GM18861 (cell line): ENCODE data around the gene CEMIP2.
"Not testable (repeated sequence)": the region's sequence is repeated elsewhere in the genome, so short reads cannot be mapped to it uniquely, and the experiment has no call there.

Experiments used
- ATAC-seq: cut with Tn5 transposase; IDR thresholded peaks from one replicate; pipeline ENCODE4 v1.9.1; 2021; ENCODE audit not compliant: unreplicated experiment

The CEMIP2 gene

DNA sequence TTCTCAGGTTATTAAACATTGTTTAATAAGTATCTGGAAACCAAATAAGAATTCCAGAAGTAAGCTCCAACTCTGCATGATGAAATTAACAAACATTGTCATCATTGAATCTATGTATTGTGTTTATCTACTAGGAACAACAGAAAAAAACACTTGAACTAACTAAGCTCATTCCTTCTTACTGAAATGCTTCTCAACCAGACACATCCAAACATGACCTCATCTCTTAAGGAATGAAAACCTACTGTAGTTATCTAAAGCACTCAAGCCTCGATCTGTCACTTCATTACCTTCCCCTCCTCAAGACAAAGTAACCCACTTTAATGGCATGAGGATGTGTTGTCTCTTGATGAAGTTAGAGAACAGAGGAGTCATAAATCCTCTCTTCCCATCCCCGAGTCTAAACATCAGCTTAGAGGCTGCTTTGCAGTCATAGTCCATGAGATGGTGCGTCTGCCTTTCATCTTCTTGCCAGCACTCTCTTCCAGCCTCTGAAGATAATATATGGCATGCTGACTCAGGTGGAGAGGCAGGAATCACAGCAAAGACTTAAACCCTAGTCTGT lies 86.5 kb downstream of the CEMIP2 start:
- no peak for ATAC-seq

DNA sequence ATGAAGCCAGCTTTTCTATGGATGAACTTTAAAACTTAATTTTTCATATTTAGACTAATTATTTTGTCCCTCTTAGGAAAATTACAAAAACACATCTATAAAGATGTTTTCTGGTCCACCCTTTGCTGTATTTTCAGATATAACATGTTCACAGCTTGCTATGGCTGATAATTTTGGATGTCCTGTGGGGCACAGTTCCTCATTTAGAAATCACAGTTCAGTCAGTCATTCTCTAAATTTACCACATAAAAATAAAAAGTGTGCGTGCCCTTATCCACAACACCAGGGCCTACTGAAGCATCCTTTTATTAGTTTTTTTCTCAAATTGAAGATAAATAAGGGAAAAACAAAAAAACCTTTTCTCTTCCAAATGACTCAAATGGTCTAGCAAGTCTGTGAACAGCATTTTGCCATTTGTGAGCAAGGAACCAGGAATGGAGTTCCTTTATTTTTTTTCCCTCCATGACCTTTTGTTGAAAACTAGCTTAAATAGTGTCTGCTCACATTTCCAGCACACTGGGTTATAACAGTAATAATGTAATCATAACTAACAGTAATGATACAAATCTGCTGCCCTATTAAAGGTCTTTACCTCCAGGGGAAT lies 87.1 kb downstream of the CEMIP2 start:
- ATAC-seq: peak; percentile 48

DNA sequence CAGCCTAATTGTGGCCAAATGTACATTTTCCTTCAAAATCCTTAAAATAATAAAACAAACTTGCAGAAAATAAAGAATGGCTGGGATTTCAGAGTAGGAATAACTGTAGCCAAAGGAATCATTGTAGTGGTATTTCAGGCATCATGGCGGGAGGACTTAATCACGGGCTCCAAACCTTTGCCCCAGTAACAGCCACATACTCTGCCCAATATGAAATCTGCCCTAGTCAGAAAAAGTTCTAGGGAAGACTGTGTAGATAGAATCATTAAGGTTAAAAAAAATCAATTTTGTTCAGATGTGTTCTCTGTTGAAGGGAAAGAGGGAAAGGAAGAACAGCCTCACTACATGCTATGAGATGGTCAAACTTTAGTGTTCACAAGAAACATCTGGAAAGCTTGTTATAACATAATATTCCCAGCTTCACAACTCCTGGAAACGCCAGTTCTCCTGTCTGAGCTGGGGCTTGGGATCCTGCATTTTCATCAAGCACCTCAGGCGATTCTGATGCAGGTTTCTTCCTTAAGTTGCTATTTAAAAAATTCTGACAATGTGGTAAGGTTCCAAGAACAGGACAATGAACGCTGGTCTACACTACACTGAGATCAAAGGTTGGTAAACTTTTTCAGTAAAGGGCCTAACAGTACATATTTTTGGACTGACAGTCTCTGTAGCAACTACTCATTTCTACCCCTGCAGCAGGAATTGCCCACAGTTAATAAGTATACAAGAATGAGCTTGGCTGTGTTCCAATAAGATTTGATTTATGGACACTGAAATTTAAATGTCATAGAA lies 87.9 kb downstream of the CEMIP2 start:
- ATAC-seq: peak; percentile 68

DNA sequence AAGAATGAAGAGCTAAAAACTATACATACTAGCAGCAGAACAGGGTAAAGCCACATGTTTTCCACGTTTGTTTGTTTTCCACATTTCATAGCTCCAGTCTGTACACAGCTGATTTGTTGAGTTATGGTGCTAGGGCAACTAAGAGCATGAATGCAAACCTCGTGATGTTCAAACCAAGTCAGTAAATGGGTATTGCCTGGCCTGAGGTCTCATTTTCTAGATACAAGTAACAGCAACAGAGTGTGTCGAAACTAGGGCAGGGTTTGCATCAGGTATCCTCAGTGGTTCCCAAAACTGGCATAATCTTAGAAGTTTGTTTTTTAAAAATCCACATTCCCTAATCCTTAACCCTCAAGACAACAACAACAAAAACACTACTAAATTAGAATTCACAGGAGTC lies 89.3 kb downstream of the CEMIP2 start:
- ATAC-seq: no peak

DNA sequence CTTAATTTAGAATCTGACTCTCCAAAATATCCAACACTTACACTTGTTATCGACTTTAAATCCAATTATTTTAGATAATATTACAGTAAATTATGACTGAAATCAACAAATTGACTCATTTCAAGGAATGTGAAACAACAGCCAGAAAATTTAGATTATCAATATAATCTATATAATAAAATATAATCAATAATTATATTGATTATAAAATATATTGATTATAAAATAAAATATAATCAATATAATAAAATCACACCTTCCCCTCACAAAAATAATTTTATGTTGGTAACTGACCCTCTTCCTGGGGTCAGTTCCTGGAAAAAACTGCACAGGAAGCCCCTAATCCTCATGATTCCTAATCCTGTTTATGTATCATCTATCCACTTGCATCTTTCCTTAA lies 91.1 kb downstream of the CEMIP2 start:
- no peak for ATAC-seq

DNA sequence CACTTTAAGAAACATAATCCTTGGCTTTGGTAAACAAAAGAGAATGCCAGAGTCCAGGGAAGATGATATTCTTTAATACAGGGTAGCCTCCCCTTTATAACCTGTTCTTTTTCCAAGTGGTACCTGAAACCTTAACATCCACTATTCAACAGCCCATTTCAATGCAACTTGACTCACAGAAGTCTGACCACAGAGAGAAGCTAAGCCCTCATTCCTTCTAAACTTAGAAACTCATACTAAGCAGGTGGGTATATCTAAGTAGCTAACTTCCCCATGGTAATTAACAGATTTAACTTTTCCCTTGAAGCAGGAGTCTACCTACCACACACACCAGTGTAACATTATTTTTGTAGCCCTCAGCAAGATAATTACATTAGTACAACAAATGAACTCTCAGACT lies 91.9 kb downstream of the CEMIP2 start:
- ATAC-seq: no peak

DNA sequence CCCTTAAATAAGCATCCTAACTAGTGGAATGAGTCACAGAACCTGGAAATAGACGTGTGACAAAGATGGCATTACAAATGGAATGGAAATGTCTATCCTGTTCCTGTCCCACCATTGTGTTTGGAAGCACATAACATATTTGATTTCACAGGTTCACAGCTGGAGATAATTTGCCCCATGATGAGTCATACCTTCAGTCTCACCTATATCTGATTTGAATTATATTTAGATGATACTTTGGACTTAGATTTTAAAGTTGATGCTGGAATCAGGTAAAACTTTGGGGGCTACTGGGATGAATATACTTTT lies 92.5 kb downstream of the CEMIP2 start:
- no peak for ATAC-seq

DNA sequence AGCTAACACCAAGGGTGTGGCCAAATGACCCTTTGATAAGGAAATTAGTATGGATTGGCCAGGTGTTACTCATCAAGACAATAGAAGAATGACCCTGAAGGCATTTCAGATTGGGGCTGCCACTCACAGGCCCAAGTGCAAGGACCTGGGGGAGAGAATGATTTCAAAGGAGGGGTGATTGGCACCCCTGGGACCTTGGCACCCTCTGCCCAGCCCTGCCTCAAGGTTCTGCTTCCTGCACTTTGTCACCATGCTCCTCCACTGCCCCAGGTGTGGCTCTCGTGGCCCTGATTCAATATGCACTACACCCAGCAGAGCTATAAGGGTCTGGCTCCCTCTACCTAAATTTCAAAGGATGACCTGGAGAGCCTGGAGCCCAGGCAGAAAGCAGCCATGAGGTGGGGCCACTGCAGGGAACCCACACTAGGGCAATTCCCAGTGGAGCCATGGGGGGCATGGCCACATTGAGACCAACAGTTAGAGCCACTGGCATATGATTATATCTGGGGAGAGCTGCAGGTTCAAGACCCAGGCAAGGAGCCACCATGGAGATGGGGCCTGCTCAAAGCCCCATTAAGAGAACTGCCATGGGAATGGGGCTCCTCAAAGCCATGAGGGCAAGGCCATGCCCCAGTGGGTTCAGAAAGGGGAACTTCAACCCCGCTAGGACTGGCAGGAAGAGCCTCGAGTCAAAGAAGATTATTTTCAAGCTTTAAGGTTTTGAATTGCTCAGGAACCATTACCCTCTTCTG lies 93.0 kb downstream of the CEMIP2 start:
- ATAC-seq: no peak

DNA sequence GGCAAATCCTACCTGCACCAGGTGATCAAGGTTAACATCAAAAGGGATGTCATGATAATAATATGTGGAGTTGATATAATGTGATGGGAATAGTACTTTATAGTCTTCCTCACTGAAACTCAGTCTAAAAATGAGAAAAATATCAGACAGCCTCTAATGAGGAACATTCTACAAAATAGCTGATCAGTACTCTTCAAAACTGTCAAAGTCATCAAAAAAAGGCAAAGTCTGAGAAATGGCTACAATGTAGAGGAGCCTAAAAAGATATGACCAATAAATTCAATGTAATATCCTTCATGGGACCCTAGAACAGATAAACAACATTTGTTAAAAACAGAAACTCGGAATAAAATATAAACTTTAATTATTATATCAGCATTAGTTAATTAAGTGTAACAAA lies 95.7 kb downstream of the CEMIP2 start:
- ATAC-seq: no peak

DNA sequence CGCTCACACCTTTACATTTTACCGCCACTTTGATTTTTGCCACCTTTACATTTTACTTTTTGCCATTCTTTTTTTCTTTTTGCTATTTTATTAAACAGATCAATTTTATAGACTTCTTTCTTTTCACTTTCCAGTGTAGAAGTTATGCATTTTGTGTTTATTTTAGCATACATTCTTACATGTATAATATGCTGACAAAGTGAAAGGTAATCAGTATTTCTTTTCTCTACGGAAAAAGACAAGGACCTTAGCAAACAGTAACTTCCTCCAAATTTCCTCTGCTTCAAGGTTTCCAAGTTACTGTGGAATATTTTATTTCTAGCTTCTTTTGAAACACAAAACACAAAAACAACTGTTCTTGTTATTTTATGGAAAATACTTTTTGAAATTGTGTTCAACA lies 97.0 kb downstream of the CEMIP2 start:
- no peak for ATAC-seq

DNA sequence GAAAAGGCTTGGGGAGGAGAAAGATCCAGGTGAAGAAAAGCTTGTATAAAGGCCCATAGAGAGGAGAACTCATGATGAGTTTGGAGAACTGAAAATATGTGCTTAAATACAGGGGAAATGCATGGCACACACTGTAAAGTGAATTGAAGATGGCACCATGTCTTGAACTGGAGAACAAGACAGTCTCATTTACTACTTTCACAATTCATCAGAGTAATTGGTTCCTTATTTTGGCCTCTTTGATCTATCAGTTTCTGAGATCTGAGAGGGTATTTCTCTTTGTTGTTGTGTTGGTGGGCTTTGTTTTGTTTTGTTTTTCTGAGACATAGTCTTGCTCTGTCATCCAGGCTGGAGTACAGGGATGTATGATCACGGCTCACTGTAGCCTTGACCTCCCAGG lies 98.2 kb downstream of the CEMIP2 start:
- peak; percentile 78 for ATAC-seq

DNA sequence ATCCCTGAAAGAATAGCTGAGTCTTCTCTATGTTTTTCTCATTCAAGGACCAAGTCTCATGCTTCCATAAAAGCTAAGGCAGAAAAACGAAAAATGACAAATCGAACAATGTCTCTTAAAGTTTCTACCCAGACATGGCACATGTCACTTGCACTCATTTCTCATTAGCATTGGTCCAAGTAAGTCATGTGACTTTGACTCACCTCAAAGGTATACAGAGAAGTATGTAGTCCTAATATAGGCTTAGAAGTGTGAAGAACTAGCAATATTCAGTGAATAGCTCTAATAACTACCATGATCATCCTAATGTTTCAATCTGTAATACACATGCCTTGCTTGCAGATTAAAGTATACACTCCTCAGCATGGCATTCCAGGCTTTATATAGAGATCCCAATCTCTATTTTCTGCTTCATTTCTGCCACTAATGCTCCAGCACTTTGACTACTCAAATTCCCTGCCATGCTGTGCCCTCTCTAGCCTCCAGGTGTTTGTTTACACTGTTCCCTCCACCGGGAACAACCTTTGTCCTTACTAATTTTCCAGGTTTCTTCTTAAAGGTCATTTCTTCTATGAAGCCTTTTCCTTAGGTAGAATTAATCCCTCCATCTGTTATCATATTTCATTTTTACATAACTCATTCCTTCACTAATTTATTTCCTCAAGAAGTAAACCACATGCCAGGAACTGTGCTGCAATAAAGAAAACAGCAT lies 98.9 kb downstream of the CEMIP2 start:
- no peak for ATAC-seq

DNA sequence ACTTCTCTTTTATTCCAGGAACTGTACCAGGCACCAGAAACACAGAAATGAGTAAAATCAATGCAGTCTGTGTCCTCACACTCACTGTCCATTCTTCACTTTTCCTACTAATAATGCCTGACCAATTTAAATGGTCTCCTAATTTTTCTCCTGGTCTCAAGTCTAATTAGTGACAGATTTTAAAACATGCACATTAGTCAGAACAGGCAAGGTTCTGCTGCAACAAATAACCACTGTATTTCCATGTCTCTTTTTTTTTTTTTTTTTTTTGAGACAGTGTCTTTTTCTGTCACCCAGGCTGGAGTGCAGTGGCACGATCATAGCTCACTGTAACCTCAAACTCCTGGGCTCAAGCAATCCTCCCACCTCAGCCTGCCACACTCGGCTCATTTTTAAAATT lies 99.6 kb downstream of the CEMIP2 start:
- ATAC-seq: no peak

DNA sequence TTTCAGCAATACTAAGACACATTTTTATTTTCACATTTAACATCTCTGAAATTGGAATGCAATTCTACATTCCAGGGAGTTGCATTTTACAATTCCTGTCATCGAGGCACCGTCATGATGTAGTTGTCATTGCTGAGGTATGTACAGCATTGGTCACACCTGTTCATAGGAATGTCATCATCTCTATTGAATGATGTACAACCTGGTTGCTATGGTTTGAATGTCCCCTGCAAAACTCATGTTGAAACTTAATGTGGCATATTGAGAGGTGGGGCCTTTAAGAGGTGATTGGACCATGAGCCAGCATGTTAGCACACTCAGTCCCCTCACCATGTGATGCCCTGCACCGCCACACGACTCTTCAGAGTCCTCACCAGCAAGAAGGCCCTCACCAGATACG lies 103.1 kb downstream of the CEMIP2 start:
- no peak for ATAC-seq

DNA sequence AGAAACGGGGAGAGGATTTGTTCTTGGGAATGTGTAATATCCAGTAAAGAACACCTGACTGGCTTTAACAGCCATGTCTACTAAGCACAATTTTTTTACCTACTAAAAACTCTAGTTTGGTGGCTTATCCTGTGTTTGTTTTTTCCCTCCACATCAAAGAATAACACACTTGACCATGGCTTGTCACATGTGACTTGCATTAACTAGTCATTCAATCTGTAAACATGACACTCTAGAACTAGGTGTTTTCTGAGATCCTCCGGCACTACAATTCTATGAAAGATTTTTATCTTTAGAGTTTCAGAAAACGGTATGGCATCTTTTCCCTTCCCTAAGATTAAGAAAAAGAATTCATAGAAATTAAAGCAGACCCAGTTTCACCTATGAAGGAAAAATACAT lies 103.7 kb downstream of the CEMIP2 start:
- no peak for ATAC-seq

DNA sequence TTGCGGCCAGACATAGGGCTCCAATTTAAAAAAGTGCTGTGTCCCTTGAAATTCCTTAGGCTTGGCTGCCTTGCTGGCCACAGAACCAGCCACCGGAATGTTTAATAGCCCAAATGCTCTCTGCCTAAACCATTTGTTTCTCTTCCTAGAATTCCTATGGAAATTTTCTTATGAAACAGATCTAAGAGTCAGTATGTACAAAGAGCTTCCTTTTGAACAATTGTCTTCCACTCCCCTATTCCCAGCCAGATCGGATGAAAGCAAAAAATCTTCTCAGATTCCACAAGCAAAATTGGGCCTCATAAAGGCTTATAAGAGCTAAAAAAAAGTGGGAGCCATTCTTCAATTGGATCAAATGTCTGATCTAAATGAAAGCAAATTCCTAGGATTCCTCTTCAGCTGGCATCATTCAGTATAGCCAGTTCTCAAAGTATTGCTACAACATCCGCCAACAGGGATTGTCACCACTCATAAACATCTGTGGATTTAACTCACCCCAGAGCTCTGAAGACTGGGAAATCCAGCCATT lies 104.3 kb downstream of the CEMIP2 start:
- no peak for ATAC-seq

DNA sequence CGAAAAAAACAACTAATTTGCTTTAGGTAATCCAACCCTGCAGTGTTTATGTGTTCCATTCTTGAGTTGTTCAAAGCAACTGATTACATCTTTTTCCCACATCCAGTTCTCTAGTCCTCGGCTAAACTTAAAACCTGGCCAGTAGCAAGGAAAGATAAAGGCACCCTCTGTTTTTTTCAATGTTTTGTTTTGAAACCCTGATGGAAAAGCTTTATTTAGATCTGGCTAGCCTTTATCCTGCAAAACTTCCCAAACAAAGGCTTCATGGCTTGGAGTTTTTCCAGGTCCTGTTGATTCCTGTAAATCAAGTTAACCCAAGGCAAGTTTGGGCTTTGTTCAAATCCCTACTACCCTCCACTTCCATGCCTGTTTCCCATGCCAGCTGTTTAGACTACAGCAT lies 105.1 kb downstream of the CEMIP2 start:
- no peak for ATAC-seq

DNA sequence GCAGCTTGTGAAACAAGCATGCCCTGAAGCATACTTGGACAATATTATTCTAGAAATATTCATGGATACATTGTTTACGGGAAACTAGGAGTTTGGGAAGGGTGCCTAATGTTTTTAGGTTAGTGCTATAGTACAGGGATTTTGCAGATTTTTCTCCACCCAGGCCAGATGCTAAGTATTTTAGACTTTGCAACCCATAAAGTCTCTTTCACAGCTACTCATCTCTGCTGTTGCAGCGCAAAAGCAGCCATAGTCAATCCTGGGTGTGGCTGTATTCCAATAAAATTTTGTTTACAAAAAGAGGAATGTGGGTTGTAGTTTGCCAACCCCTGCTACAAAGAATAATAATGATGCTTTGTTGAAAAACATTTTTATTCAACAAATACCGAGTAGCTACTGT lies 106.2 kb downstream of the CEMIP2 start:
- no peak for ATAC-seq

DNA sequence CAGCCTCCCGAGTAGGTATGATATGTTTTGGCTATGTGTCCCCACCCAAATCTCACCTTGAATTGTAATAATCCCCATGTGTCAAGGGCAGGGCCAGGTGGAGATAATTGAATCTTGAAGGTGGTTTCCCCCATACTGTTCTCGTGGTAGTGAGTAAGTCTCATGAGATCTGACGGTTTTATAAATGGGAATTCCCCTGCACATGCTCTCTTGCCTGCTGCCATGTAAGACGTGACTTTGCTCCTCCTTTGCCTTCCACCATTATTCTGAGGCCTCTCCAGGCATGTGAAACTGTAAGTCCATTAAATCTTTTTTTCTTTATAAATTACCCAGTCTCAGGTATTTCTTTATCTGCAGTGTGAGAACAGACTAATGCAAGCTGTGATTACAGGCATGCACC lies 111.0 kb downstream of the CEMIP2 start:
- ATAC-seq: not testable (repeated sequence)

DNA sequence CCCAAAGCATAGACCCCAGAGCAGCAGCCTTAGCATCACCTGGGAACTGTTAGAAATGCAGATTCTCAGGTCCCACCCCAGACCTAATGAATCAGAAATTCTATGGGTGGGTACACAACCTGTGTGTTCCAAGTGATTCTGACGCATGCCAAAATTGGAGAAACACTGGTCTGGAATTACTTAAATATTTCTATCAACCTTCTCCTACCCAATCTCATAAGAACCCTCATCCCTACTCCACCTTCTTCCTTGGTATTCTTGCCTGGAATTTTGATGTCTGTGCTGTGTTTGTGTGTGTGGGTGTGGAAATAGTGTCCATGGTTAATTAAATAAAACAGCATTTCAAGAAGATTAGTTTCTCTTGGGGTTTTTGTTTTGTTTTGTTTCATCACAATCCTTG lies 111.8 kb downstream of the CEMIP2 start:
- no peak for ATAC-seq

DNA sequence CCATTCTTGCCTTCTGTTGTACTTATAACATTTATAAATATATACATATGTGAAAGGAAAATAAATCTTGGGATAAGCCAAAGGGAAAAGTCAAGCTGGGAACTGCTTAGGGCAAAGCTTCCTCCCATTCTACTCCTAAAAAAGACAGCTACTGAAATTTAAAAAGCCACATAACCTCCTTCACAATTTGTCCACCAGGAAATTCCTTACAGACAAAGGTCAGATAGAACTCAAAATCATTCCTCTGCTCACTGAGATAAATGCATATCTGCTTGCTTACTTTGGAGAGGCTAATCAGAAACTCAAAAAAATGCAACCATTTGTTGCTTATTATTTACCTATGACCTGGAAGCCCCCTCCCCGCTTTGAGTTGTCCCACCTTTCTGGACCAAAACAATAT lies 112.5 kb downstream of the CEMIP2 start:
- no peak for ATAC-seq
